ENCODE measurements around the gene CENPP.

The CENPP gene

DNA sequence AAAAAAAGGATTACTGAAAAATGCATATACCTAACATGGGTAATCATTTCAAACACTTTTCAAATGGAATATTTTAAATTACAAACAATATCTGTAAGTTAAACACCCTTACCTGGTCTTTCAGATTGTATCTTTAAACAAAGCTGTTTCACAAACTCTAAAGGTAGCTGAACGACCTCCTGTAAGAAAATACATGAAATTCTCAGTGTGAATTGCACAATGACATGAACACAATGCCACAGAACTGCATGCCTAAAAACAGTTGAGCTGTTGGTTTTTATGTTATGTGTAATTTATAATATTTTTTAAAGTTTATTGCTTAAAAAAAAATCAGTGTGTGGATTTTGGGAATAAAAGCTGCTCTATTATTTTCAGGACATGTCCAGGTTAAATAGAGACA lies 326.7 kb downstream of the CENPP start:
- no peaks in the 10 kb centered on the region for H3K9me3 ChIP-seq (ENCODE audit: low read length)
- no peaks in the 10 kb centered on the region for H3K27me3 ChIP-seq (ENCODE audit: insufficient read depth, low read length)
- no peak overlapping the region for H3K4me3 ChIP-seq (ENCODE audit: low read length)
- peaks cover 47% of the 10 kb centered on the region for H3K36me3 ChIP-seq (ENCODE audit: insufficient read depth, low read length)
- no peaks in the 10 kb centered on the region for H3K4me1 ChIP-seq (ENCODE audit: insufficient read depth, low read length)
- no peak overlapping the region for H2AFZ ChIP-seq (ENCODE audit: low read depth, low read length)

- peaks cover 40% of the 10 kb centered on the region for H3K36me3 ChIP-seq (ENCODE audit: insufficient read depth, low read length)
- no peaks in the 10 kb centered on the region for H3K27me3 ChIP-seq (ENCODE audit: insufficient read depth, low read length)
- H3K4me3 ChIP-seq (ENCODE audit: low read length) = no peak overlapping the region
These were observed 328.9 kb downstream of the CENPP start for GRCh38 chr9:92654481-92655301.

DNA sequence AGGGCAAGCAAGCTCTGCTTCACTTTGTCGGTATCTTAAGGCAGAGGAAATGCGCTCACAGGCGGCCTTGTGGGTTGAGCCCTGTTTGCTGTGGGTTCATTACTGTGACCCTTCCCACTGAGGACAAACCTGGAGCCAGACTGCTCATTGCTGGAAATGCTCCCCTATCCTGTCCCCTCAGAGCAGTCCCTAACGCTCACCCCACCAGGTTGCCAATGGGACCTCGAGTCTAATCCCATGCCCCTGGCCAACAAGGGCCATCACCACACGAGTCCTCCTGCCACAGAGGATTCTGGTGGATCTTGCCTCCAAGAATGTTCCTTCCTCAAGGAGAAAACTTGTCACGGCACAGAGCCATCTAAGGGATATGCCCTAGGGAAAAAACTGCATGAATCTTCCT lies 329.6 kb downstream of the CENPP start:
- H3K36me3 ChIP-seq (ENCODE audit: insufficient read depth, low read length) = peaks cover 37% of the 10 kb centered on the region
- peaks cover 11% of the 10 kb centered on the region for H3K4me1 ChIP-seq (ENCODE audit: insufficient read depth, low read length)
- no peak overlapping the region for H2AFZ ChIP-seq (ENCODE audit: low read depth, low read length)
- H3K27me3 ChIP-seq (ENCODE audit: insufficient read depth, low read length) = no peaks in the 10 kb centered on the region
- no peak overlapping the region for H3K4me3 ChIP-seq (ENCODE audit: low read length)
- H3K9me3 ChIP-seq (ENCODE audit: low read length) = no peaks in the 10 kb centered on the region

More at GRCh38 chr9:92654481-92655301, 328.9 kb downstream of the CENPP start:
- no peaks in the 10 kb centered on the region for H3K9me3 ChIP-seq (ENCODE audit: low read length)
- no peak overlapping the region for H2AFZ ChIP-seq (ENCODE audit: low read depth, low read length)
- H3K4me1 ChIP-seq (ENCODE audit: insufficient read depth, low read length) = peaks cover 4% of the 10 kb centered on the region

GRCh38 chr9:92655896-92656536 lies 330.3 kb downstream of the CENPP start:
- no peaks in the 10 kb centered on the region for H3K27me3 ChIP-seq (ENCODE audit: insufficient read depth, low read length)
- H3K36me3 ChIP-seq (ENCODE audit: insufficient read depth, low read length) = peaks cover 34% of the 10 kb centered on the region
- H3K4me1 ChIP-seq (ENCODE audit: insufficient read depth, low read length) = peaks cover 13% of the 10 kb centered on the region
- H3K9me3 ChIP-seq (ENCODE audit: low read length) = no peaks in the 10 kb centered on the region
- H2AFZ ChIP-seq (ENCODE audit: low read depth, low read length) = no peak overlapping the region
- no peak overlapping the region for H3K4me3 ChIP-seq (ENCODE audit: low read length)

DNA sequence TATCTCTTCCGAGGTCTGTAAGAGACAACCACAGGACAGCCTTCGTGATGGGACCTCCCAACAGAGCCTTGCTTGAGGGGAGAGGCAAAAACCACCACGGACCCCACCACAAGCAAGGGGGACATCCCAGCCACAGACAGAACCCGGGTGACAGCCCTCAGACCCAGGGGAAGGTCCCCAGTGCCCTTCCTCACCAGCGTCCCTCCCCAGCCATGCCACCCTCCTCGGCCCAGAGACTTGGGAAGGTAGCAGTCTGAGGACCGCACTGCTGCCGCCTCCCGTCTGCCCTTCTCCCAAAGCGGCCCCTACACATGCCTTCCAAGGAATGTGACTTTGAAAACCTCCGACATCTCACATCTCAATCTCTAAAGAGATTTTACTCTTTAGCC lies 330.8 kb downstream of the CENPP start:
- Histone ChIP-seq H3K27me3 (ENCODE audit: insufficient read depth, low read length) (no peaks in the 10 kb centered on the region), H3K4me3 (ENCODE audit: low read length) (no peak overlapping the region), H3K9me3 (ENCODE audit: low read length) (no peaks in the 10 kb centered on the region), H2AFZ (ENCODE audit: low read depth, low read length) (no peak overlapping the region), H3K4me1 (ENCODE audit: insufficient read depth, low read length) (peaks cover 13% of the 10 kb centered on the region), H3K36me3 (ENCODE audit: insufficient read depth, low read length) (peaks cover 34% of the 10 kb centered on the region)

GRCh38 chr9:92657296-92658094 lies 331.7 kb downstream of the CENPP start:
- no peak overlapping the region for H2AFZ ChIP-seq (ENCODE audit: low read depth, low read length)
- H3K4me3 ChIP-seq (ENCODE audit: low read length) = no peak overlapping the region

DNA sequence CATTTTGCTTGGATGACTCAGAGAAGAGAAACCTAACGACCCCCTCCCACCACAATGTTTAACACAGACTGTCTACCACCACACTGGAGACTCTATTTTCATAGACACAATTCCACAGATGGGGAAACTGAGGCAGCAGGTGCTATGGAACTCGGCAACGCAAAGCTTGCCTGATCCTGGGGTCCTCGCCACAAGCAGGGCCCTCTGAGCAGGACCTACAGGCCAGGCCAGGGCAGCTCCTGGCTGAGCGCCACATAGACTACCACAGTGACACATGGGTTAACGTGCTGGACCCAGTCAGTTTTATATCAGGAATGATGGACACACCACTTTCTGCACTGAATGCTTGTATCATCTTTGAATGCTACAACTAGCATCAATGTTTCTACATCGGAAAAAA lies 332.4 kb downstream of the CENPP start:
- Histone ChIP-seq H3K4me3 (ENCODE audit: low read length) (no peak overlapping the region), H3K4me1 (ENCODE audit: insufficient read depth, low read length) (peaks cover 13% of the 10 kb centered on the region), H3K27me3 (ENCODE audit: insufficient read depth, low read length) (no peaks in the 10 kb centered on the region), H3K36me3 (ENCODE audit: insufficient read depth, low read length) (peaks cover 30% of the 10 kb centered on the region), H3K9me3 (ENCODE audit: low read length) (no peaks in the 10 kb centered on the region), H2AFZ (ENCODE audit: low read depth, low read length) (no peak overlapping the region)

More at GRCh38 chr9:92657296-92658094, 331.7 kb downstream of the CENPP start:
- no peaks in the 10 kb centered on the region for H3K9me3 ChIP-seq (ENCODE audit: low read length)
- no peaks in the 10 kb centered on the region for H3K27me3 ChIP-seq (ENCODE audit: insufficient read depth, low read length)
- peaks cover 34% of the 10 kb centered on the region for H3K36me3 ChIP-seq (ENCODE audit: insufficient read depth, low read length)
- H3K4me1 ChIP-seq (ENCODE audit: insufficient read depth, low read length) = peaks cover 13% of the 10 kb centered on the region

DNA sequence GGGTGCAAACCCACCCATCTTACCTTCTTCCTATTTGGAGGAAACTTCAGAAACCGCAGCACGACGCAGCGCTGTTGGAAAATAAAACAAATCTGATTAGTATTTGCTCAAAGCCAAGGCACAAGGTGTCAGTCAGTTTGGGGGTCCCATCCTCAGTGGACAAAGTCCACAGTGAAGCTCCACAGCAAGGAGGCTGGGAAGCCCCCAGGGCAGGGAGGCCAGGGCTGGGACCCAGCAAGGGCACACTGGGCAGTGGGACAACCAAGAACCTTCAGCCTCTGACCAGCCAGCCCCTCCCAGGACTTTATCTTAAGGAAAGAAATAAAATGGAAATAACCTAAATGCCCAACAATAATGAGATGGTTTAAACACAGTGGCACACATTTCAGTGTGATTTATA lies 332.9 kb downstream of the CENPP start:
- Histone ChIP-seq H3K4me1 (ENCODE audit: insufficient read depth, low read length) (peaks cover 13% of the 10 kb centered on the region), H3K27me3 (ENCODE audit: insufficient read depth, low read length) (no peaks in the 10 kb centered on the region), H2AFZ (ENCODE audit: low read depth, low read length) (no peak overlapping the region), H3K9me3 (ENCODE audit: low read length) (no peaks in the 10 kb centered on the region), H3K4me3 (ENCODE audit: low read length) (no peak overlapping the region), H3K36me3 (ENCODE audit: insufficient read depth, low read length) (peaks cover 30% of the 10 kb centered on the region)

GRCh38 chr9:92659601-92660000 lies 333.8 kb downstream of the CENPP start:
- H3K4me3 ChIP-seq (ENCODE audit: low read length) = no peak overlapping the region
- H2AFZ ChIP-seq (ENCODE audit: low read depth, low read length) = no peak overlapping the region
- no peaks in the 10 kb centered on the region for H3K27me3 ChIP-seq (ENCODE audit: insufficient read depth, low read length)
- H3K9me3 ChIP-seq (ENCODE audit: low read length) = no peaks in the 10 kb centered on the region
- H3K4me1 ChIP-seq (ENCODE audit: insufficient read depth, low read length) = peaks cover 13% of the 10 kb centered on the region
- H3K36me3 ChIP-seq (ENCODE audit: insufficient read depth, low read length) = peaks cover 22% of the 10 kb centered on the region

- Histone ChIP-seq H3K36me3 (ENCODE audit: insufficient read depth, low read length) (peaks cover 15% of the 10 kb centered on the region), H2AFZ (ENCODE audit: low read depth, low read length) (no peak overlapping the region), H3K4me3 (ENCODE audit: low read length) (no peak overlapping the region), H3K9me3 (ENCODE audit: low read length) (no peaks in the 10 kb centered on the region), H3K27me3 (ENCODE audit: insufficient read depth, low read length) (no peaks in the 10 kb centered on the region), H3K4me1 (ENCODE audit: insufficient read depth, low read length) (peaks cover 19% of the 10 kb centered on the region)
These were observed 334.5 kb downstream of the CENPP start for GRCh38 chr9:92660266-92660665.

DNA sequence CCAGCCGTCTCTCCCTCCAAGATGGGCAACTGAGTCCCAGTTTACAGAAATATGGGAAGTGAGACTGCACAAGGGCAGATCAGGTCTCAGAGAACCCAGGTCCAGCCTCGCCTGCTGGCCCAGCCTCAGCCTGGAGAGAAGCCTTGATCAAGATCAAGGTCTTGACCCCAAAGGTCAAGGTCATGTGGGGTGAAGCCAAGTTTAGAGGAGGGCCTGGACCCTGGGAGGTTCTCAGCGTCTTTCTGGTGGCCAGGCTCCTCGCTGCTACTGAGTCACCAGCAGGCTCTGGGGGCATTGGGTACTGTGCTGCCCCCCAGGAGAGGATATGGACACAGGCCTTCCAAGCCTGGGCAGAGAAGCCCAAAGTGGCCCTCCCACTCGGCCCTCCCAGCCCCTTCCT lies 335.4 kb downstream of the CENPP start:
- no peaks in the 10 kb centered on the region for H3K9me3 ChIP-seq (ENCODE audit: low read length)

DNA sequence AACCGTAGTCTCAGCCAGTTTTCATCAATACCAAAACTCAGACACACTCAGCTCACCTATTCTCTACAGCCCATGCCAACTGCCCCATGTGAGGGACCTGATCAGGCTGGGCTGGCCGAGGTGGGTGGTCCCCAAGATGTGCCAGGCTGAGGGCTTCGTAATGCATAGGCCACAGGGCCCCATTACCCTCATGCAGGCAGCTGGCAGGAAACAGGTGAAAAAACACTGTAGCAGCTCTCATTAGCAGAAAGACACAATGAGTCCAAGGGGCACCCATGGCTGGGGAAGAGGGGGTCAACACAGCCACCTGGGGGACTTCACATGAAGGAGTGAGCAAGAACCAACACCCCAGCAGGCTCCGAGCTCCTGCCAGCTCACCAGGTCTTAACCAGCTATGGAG lies 336.0 kb downstream of the CENPP start:
- Histone ChIP-seq H3K4me1 (ENCODE audit: insufficient read depth, low read length) (peaks cover 19% of the 10 kb centered on the region), H3K4me3 (ENCODE audit: low read length) (no peak overlapping the region), H2AFZ (ENCODE audit: low read depth, low read length) (no peak overlapping the region), H3K36me3 (ENCODE audit: insufficient read depth, low read length) (peaks cover 12% of the 10 kb centered on the region), H3K9me3 (ENCODE audit: low read length) (no peaks in the 10 kb centered on the region), H3K27me3 (ENCODE audit: insufficient read depth, low read length) (no peaks in the 10 kb centered on the region)

More for the DNA sequence above, 335.4 kb downstream of the CENPP start:
- H2AFZ ChIP-seq (ENCODE audit: low read depth, low read length) = no peak overlapping the region
- peaks cover 10% of the 10 kb centered on the region for H3K36me3 ChIP-seq (ENCODE audit: insufficient read depth, low read length)
- H3K27me3 ChIP-seq (ENCODE audit: insufficient read depth, low read length) = no peaks in the 10 kb centered on the region
- H3K4me1 ChIP-seq (ENCODE audit: insufficient read depth, low read length) = peaks cover 19% of the 10 kb centered on the region
- H3K4me3 ChIP-seq (ENCODE audit: low read length) = no peak overlapping the region

- no peaks in the 10 kb centered on the region for H3K27me3 ChIP-seq (ENCODE audit: insufficient read depth, low read length)
- peaks cover 15% of the 10 kb centered on the region for H3K36me3 ChIP-seq (ENCODE audit: insufficient read depth, low read length)
- no peaks in the 10 kb centered on the region for H3K9me3 ChIP-seq (ENCODE audit: low read length)
- no peak overlapping the region for H3K4me3 ChIP-seq (ENCODE audit: low read length)
- no peak overlapping the region for H2AFZ ChIP-seq (ENCODE audit: low read depth, low read length)
- peaks cover 19% of the 10 kb centered on the region for H3K4me1 ChIP-seq (ENCODE audit: insufficient read depth, low read length)
These were observed 337.4 kb downstream of the CENPP start for GRCh38 chr9:92663126-92663525.
